ENCODE measurements around the gene ADCY4. TPM values are rescaled to one million over a fixed set of nuclear protein-coding genes. Genes with fewer than 3 reads are reported as not detected.

Gene ADCY4
- total RNA-seq (2022; extraction: Qiagen RNA extraction): not detected in 5 replicates

DNA sequence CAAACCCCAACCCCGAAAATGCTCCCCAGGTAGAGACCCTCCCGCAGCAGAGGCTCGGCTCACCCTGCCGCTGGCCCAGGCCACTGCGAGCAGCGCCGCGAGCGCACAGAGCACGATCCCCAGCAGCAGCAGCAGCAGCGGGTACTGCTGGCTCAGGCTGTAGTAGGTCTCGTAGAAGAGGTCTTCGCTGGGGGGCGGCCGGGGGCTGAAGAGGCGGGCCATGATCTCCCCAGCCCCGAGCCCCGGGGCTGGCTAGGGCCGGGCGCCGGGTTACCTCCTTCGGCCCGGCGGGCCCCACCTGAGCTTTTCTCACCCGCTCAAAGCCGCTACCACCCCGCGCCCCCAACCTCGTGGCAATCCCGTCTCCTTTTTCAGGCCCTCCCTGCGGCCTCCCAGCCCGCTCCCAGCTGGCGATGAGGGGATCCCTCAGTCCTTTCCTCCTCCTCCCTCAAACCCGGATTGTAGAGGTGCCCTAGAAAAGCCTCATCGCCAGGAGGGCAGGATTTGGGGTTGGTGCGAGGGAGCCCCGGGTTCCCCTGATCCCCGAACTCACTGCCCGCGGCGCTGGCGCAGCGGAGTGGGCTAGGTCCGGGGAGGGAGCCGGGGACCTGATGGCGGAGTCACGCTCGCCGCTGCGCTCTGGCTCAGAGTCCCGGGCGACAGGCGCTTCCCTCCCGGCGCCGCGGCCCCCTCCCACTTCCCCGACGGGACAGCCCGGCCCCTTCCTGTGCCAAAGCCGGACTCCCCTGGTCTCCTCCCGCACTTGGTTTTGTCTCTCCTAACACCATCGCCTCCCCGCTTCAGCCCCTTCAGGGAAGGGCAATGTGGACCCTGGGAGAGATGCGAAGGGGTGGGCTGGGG lies at the start of gene ADCY4:
Gene ADCY4 (minus strand): TSS at position 641 of the 861 bp plus-strand sequence. CDS start 419 bp downstream, at position 222.

DNA sequence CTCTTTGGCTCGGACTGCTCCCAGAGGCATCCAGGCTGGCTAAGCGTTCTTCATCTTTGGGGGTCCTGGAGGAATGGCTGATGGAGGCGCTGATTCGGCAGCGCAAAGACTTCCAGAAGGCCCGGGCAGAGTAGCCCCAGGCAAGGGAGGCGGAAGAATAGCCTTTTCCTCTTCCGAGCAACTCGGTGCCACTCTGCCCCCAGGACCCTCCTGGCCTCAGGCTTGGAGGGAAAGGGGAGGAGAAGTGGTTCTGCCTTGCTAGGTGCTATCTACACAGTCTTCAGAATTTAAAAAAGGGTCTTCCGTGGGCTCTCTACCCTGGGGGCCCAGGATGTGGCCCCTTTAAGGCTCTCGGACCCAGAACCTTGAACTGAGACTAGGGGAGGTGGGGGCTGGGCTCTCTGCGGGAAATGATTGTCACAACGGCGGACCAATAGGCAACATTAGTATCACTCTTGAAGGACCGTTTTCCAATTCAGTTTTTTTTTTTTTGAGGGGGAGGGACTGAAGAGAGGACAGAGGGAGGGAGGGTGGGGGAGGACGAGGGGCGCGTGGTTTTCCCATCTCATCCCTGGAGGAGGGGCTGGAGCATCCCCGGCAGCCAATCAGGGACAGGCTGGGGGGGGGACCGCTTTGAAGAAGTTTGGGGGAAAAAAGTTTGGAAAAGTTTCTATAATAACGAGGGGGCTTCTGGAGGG lies 32.8 kb upstream of the ADCY4 start, which contains the start of gene NFATC4:
Gene NFATC4 (plus strand): TSS at position 671 of the 698 bp plus-strand sequence. CDS start 157 bp downstream, outside the sequence.

DNA sequence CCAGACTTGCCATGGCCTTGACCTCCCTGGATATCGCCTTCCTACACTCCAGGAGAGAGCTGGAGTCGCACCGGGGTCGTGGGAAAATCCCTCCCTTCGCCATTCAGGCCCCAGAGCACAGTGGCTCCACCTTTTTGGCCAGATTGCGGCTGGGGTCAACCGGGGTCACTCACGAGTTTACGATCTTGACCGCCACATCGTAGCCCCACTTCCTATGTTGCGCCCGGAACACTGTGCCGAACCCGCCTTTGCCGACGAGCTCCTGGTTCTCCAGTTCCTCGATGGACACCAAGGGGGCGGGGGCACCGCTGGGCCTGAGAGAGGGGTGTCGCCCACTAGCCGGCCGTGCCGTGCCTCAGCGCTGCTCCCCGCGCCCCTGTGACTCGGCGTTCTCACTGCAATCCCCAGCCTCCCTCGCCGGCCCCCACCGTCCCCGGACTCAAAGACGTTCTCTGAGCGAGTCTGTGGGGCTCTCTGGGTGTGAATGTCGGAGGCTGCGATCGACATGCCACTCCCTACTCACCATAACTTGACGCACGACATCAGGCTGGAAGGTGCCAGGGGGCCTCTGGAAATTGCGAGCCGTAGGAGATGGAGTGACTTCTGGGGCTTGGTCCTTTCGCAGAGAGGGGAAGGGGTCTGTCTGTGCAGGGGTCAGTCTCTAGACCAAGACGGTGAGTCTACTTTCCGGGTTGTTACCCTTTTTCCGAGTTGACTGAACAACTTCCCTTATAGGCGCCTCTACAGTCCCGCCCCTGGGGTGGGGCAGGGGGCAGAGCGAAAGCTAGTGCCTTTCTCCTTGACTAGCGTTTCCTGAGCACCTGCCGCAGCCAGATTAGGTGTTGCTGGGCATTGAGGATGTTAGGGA lies 4.6 kb upstream of the ADCY4 start, which contains the start of gene RIPK3:
Gene RIPK3 (minus strand): TSS at position 708 of the 868 bp plus-strand sequence. CDS start 165 bp downstream, at position 543.

DNA sequence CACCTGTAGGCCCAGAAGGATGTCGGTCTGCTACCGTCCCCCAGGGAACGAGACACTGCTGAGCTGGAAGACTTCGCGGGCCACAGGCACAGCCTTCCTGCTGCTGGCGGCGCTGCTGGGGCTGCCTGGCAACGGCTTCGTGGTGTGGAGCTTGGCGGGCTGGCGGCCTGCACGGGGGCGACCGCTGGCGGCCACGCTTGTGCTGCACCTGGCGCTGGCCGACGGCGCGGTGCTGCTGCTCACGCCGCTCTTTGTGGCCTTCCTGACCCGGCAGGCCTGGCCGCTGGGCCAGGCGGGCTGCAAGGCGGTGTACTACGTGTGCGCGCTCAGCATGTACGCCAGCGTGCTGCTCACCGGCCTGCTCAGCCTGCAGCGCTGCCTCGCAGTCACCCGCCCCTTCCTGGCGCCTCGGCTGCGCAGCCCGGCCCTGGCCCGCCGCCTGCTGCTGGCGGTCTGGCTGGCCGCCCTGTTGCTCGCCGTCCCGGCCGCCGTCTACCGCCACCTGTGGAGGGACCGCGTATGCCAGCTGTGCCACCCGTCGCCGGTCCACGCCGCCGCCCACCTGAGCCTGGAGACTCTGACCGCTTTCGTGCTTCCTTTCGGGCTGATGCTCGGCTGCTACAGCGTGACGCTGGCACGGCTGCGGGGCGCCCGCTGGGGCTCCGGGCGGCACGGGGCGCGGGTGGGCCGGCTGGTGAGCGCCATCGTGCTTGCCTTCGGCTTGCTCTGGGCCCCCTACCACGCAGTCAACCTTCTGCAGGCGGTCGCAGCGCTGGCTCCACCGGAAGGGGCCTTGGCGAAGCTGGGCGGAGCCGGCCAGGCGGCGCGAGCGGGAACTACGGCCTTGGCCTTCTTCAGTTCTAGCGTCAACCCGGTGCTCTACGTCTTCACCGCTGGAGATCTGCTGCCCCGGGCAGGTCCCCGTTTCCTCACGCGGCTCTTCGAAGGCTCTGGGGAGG lies 23.9 kb downstream of the ADCY4 start, which contains the start of gene LTB4R:
Gene LTB4R (plus strand): TSS at position 857 of the 959 bp plus-strand sequence. CDS start 4,150 bp downstream, outside the sequence.

DNA sequence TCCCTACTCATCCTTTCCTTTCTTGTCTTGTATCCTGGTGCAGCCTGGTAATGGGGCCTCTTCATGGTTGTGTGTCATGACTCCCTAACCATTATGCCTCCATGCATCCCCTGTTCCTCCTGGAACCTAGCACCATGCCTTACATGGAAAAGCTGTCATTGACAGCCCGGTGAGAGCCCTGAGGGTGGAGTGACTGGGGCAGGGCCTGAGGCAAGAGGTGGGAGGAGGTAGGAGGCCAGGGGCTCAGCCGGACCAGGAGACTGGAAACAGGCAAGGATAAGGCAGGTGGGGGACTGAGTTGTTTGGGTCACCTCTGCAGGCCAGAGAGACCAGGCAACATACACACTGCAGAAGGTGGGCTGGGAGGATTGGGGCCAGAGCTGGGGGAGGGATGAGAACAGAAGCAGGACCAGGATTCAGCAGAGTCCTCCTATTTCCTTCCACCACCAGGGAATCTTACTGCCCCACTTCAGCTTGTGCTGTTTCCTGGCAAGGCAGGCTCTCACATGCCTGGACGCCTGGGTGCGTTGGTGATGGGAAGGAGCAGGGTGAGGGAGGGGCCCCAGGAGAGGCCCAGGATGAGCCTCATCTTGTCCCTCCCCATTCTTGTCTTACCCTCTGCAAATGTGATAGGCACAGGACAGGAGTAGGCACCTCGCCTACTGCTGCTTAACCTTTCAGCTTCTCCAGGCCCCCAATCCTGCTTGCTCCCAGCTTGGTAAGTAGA lies 25.2 kb downstream of the ADCY4 start, which contains the start of gene LTB4R2:
Gene LTB4R2 (plus strand): TSS at position 603 of the 727 bp plus-strand sequence. CDS start 525 bp downstream, outside the sequence.

DNA sequence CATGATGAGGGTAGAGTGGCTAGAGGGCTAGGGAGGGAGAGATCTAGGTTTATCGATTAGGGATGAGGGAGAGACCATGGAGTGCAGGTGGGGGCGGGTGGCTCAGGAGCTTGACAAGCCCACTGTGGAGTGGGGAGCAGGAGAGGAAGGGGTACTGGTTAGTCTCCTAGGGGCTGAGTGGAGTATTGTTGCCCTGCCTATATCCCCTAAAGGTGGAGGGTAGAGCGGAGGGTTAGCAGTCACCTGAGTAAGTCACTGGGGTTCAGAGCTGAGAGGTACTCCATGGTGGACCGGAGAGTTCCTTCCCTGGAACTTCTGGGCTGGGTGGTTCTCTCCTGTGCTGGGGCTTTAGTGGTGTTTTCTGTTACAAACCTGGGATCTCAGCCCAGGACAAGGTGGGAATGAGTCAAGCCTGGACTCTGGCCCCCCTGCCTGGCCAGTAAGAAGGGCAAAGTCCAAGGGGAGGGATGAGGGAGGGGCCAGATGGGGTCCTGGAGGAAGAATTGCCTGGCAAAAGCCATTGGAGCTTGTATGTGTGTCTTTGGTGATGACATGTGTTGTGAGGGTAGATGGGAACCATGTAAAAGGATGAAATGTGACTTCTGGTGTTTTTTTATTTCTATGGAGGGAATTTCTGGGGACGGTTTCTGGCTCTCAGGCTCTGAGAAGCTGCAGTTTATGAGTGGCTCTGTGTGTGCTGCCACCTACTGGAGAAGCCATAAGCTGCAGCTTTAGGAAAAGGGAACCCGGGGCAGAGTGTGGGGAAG lies 27.1 kb downstream of the ADCY4 start, which contains the start of gene CIDEB:
Gene CIDEB (minus strand): TSS at position 403 of the 767 bp plus-strand sequence. CDS start 119 bp downstream, at position 284.

DNA sequence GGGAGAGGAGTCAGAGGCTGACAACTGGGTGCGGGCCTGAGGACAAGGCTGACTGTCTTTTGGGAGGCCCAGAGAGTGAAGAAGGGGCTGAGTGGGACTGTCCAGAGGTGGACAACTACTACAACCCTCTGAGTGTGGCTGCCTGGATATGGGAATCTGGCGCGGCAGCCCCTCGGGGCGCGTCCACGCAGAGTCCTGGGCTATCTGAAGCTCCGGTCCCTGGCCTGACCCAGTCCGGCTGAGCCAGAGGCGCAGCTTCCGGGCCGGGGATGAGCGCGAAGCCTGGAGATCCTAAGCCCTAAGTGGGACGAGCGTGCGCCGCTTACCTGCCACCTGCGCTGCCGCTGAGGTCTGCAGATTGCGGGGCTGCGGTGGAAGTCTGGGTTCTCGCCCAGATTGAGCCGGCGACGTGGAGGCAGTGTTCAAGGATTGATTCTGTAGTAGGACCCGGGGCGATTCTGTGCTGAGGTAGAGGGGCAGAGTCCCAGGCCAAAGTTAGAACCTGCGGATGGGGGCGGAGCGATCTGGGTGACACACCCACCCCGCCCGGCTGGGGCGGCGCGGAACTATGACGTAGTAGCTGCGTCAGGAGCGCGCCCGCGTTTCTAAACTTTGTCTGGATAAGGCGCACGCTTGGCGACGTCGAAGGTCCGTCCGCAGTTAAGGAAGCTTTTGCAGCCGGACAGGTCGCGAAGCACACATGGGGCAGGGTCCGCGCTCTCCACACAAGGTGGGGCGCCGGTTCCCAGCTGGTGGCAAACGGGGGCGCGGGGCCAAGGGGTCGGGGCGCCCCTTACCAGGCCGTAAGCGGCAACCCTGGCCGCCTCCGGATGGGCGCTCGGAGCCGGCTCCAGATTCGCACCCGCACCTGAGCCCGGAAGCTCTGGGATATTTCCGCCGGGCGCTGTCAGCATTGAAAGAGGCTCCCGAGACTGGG lies 35.3 kb downstream of the ADCY4 start, which contains the start of the genes DHRS1 and NOP9:
Gene DHRS1 (minus strand): TSS at position 526 of the 937 bp plus-strand sequence. CDS start 674 bp downstream, outside the sequence.
Gene NOP9 (plus strand): TSS at position 596 of the 937 bp plus-strand sequence. CDS start 105 bp downstream, at position 701.

DNA sequence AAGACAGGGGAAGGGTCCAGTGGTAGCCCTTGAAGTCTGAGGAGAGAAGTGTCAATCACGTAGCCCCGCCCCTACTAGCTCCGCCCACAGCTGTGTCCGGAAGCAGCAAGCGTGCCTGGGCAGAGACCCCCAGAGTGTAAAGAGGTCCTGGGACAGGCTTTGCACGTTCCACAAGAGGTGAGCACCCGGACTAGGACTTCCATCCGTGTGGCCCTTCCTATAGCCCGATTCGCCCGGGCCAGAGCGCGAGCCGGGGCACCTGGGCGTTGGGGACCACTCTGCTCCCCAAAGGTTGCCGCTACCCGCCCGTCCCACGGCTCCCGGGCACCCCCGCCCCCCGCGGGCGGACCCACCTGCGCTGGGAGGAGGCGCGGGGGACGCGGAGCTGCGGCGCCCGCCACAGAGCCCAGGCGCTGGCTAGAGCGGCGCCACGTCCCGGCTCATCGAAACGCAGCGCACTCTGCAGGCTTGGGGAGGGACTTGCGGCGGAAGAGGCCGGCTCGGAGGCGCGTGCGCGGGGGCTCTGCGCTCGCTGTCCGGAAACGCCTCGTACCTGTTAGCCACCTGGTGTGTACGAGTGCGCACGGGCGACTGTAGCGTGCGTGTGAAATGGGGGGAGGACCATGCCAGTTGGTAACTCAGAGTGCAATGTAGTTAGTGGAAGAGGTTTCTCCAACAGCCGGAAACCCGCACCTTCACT lies 63.6 kb downstream of the ADCY4 start, which contains the start of gene RABGGTA:
Gene RABGGTA (minus strand): TSS at position 464 of the 700 bp plus-strand sequence. CDS start 482 bp downstream, outside the sequence.

Other genes starting within 250 kb of the ADCY4 start
- 15.8 to 22.3 TPM (median 20.7 TPM) in 5 replicates for gene PCK2, start 240.8 kb downstream of the ADCY4 start, total RNA-seq (2022; extraction: Qiagen RNA extraction)
- 19.4 to 24.7 TPM (median 20.5 TPM) in 5 replicates for gene DCAF11, start 220.3 kb downstream of the ADCY4 start, total RNA-seq (2022; extraction: Qiagen RNA extraction)
- 0.60 to 1.1 TPM (median 0.97 TPM) in 5 replicates for gene NRL, start 220.1 kb downstream of the ADCY4 start, total RNA-seq (2022; extraction: Qiagen RNA extraction)
- 0.07 to 0.15 TPM in 2 of 5 replicates, not detected in the others for gene FITM1, start 204.4 kb downstream of the ADCY4 start, total RNA-seq (2022; extraction: Qiagen RNA extraction)
- 161 to 192 TPM (median 170 TPM) in 5 replicates for gene PSME1, start 198.9 kb downstream of the ADCY4 start, total RNA-seq (2022; extraction: Qiagen RNA extraction)
- gene EMC9, start 193.5 kb downstream of the ADCY4 start, total RNA-seq (2022; extraction: Qiagen RNA extraction): 49.0 to 66.1 TPM (median 64.4 TPM) in 5 replicates
- 158 to 201 TPM (median 173 TPM) in 5 replicates for gene PSME2, start 188.5 kb downstream of the ADCY4 start, total RNA-seq (2022; extraction: Qiagen RNA extraction)
- 19.4 to 37.6 TPM (median 29.7 TPM) in 5 replicates for gene RNF31, start 187.6 kb downstream of the ADCY4 start, total RNA-seq (2022; extraction: Qiagen RNA extraction)
- gene IRF9, start 173.8 kb downstream of the ADCY4 start, total RNA-seq (2022; extraction: Qiagen RNA extraction): 17.6 to 21.5 TPM (median 19.7 TPM) in 5 replicates
- gene REC8, start 163.0 kb downstream of the ADCY4 start, total RNA-seq (2022; extraction: Qiagen RNA extraction): 2.6 to 8.3 TPM (median 4.8 TPM) in 5 replicates
- gene IPO4, start 146.3 kb downstream of the ADCY4 start, total RNA-seq (2022; extraction: Qiagen RNA extraction): 78.9 to 89.8 TPM (median 88.2 TPM) in 5 replicates
- 62.6 to 70.9 TPM (median 69.7 TPM) in 5 replicates for gene TM9SF1, start 139.6 kb downstream of the ADCY4 start, total RNA-seq (2022; extraction: Qiagen RNA extraction)
- gene TSSK4, start 129.4 kb downstream of the ADCY4 start, total RNA-seq (2022; extraction: Qiagen RNA extraction): not detected in 5 replicates
- gene CHMP4A, start 121.6 kb downstream of the ADCY4 start, total RNA-seq (2022; extraction: Qiagen RNA extraction): 75.4 to 107 TPM (median 77.3 TPM) in 5 replicates
- gene MDP1, start 119.0 kb downstream of the ADCY4 start, total RNA-seq (2022; extraction: Qiagen RNA extraction): 30.3 to 32.5 TPM (median 31.5 TPM) in 5 replicates
- 441 to 466 TPM (median 453 TPM) in 5 replicates for gene NEDD8, start 102.7 kb downstream of the ADCY4 start, total RNA-seq (2022; extraction: Qiagen RNA extraction)
- 55.1 to 62.8 TPM (median 56.6 TPM) in 5 replicates for gene GMPR2, start 102.1 kb downstream of the ADCY4 start, total RNA-seq (2022; extraction: Qiagen RNA extraction)
- gene TINF2, start 92.4 kb downstream of the ADCY4 start, total RNA-seq (2022; extraction: Qiagen RNA extraction): 34.5 to 39.1 TPM (median 37.5 TPM) in 5 replicates
- gene TGM1, start 71.9 kb downstream of the ADCY4 start, total RNA-seq (2022; extraction: Qiagen RNA extraction): 0.65 to 1.3 TPM (median 1.1 TPM) in 5 replicates
- gene RABGGTA, start 63.5 kb downstream of the ADCY4 start, total RNA-seq (2022; extraction: Qiagen RNA extraction): 14.9 to 18.6 TPM (median 18.0 TPM) in 5 replicates
- gene DHRS1, start 35.3 kb downstream of the ADCY4 start, total RNA-seq (2022; extraction: Qiagen RNA extraction): 11.3 to 14.7 TPM (median 12.9 TPM) in 5 replicates
- gene NOP9, start 35.2 kb downstream of the ADCY4 start, total RNA-seq (2022; extraction: Qiagen RNA extraction): 14.5 to 19.5 TPM (median 17.5 TPM) in 5 replicates
- 0.18 to 0.66 TPM (median 0.20 TPM) in 5 replicates for gene CIDEB, start 27.1 kb downstream of the ADCY4 start, total RNA-seq (2022; extraction: Qiagen RNA extraction)
- gene LTB4R2, start 24.9 kb downstream of the ADCY4 start, total RNA-seq (2022; extraction: Qiagen RNA extraction): 2.2 to 6.0 TPM (median 5.7 TPM) in 5 replicates
- gene LTB4R, start 23.6 kb downstream of the ADCY4 start, total RNA-seq (2022; extraction: Qiagen RNA extraction): 3.7 to 7.0 TPM (median 6.4 TPM) in 5 replicates
- not detected in 5 replicates for gene RIPK3, start 4.9 kb upstream of the ADCY4 start, total RNA-seq (2022; extraction: Qiagen RNA extraction)
- gene NFATC4, start 33.1 kb upstream of the ADCY4 start, total RNA-seq (2022; extraction: Qiagen RNA extraction): 0.10 to 0.41 TPM (median 0.23 TPM) in 5 replicates
- 0.15 to 0.25 TPM (median 0.21 TPM) in 5 replicates for gene NYNRIN, start 63.9 kb upstream of the ADCY4 start, total RNA-seq (2022; extraction: Qiagen RNA extraction)
- 0.81 to 1.5 TPM (median 1.4 TPM) in 5 replicates for gene CBLN3, start 94.6 kb upstream of the ADCY4 start, total RNA-seq (2022; extraction: Qiagen RNA extraction)
- 23.0 to 32.2 TPM (median 27.1 TPM) in 5 replicates for gene KHNYN, start 94.9 kb upstream of the ADCY4 start, total RNA-seq (2022; extraction: Qiagen RNA extraction)
- gene SDR39U1, start 107.7 kb upstream of the ADCY4 start, total RNA-seq (2022; extraction: Qiagen RNA extraction): 42.4 to 55.2 TPM (median 51.6 TPM) in 5 replicates
- gene CMA1, start 173.2 kb upstream of the ADCY4 start, total RNA-seq (2022; extraction: Qiagen RNA extraction): not detected in 5 replicates
- not detected in 5 replicates for gene CTSG, start 241.2 kb upstream of the ADCY4 start, total RNA-seq (2022; extraction: Qiagen RNA extraction)